CD1c-positive myeloid dendritic cell (primary cell): Measurements from ENCODE around the gene KRTAP13-2.

ENCODE experiments used
- DNase-seq: peaks from one replicate; pipeline ENCODE4 v3.0.0-alpha.2; 2016; ENCODE audit errors: extremely low spot score

The KRTAP13-2 gene

GRCh38 chr21:30372139-30372770, at the start of gene KRTAP13-2:
Gene KRTAP13-2, minus strand, starts transcription at chr21:30372271. Its CDS starts 58 bp downstream, at chr21:30372213.
- DNase-seq = no peak

- no peak for DNase-seq
Observed at GRCh38 chr21:30415993-30416392, 43.9 kb upstream of the KRTAP13-2 start.

GRCh38 chr21:30408782-30409494, 36.9 kb upstream of the KRTAP13-2 start:
- DNase-seq = peak; percentile 3

- DNase-seq = no peak
Observed at GRCh38 chr21:30395731-30396130, 23.7 kb upstream of the KRTAP13-2 start, which contains the start of gene KRTAP13-1. Gene KRTAP13-1, plus strand, starts transcription at chr21:30396031. Its CDS starts 56 bp downstream, at chr21:30396087.

- DNase-seq = no peak
Observed at GRCh38 chr21:30391492-30392025, 19.5 kb upstream of the KRTAP13-2 start.

- DNase-seq = no peak
Observed at GRCh38 chr21:30382201-30382600, 10.1 kb upstream of the KRTAP13-2 start.

GRCh38 chr21:30355906-30356305, 16.2 kb downstream of the KRTAP13-2 start:
- DNase-seq = no peak

GRCh38 chr21:30354308-30355005, 17.6 kb downstream of the KRTAP13-2 start:
- no peak for DNase-seq

GRCh38 chr21:30351534-30351933, 20.5 kb downstream of the KRTAP13-2 start:
- DNase-seq = no peak

GRCh38 chr21:30349572-30349971, 22.5 kb downstream of the KRTAP13-2 start:
- no peak for DNase-seq

- no peak for DNase-seq
Observed at GRCh38 chr21:30348506-30348905, 23.6 kb downstream of the KRTAP13-2 start, which contains the start of gene KRTAP23-1. Gene KRTAP23-1, minus strand, starts transcription at chr21:30348606. Its CDS starts 0 bp downstream, at chr21:30348606.

GRCh38 chr21:30345014-30345413, 27.1 kb downstream of the KRTAP13-2 start:
- no peak for DNase-seq

GRCh38 chr21:30340714-30341573, 31.1 kb downstream of the KRTAP13-2 start:
- DNase-seq = peak; percentile 24

GRCh38 chr21:30338717-30339116, 33.4 kb downstream of the KRTAP13-2 start:
- no peak for DNase-seq

- DNase-seq = no peak
Observed at GRCh38 chr21:30337772-30338171, 34.3 kb downstream of the KRTAP13-2 start.

GRCh38 chr21:30337276-30337744, 34.8 kb downstream of the KRTAP13-2 start, which contains the start of gene KRTAP27-1:
Gene KRTAP27-1, minus strand, starts transcription at chr21:30337694. Its CDS starts 26 bp downstream, at chr21:30337668.
- DNase-seq = no peak

- DNase-seq = no peak
Observed at GRCh38 chr21:30336596-30336995, 35.5 kb downstream of the KRTAP13-2 start.

GRCh38 chr21:30333736-30334135, 38.3 kb downstream of the KRTAP13-2 start:
- no peak for DNase-seq

- no peak for DNase-seq
Observed at GRCh38 chr21:30332681-30333080, 39.4 kb downstream of the KRTAP13-2 start.

GRCh38 chr21:30329203-30329875, 42.7 kb downstream of the KRTAP13-2 start:
- DNase-seq = no peak
